ENCODE results near the gene PLA1A.

The PLA1A gene

GRCh38 chr3:119642746-119643473 is 45.2 kb downstream of the PLA1A start:
- TF ChIP-seq CTCF (IDR thresholded peaks at IDR 0.05; ENCODE audit: insufficient read depth, low read length, missing control alignments) = no peak
- no peak for DNase-seq (ENCODE audit: low read depth, low spot score)
- no peak overlapping the region for H3K4me3 ChIP-seq (ENCODE audit: low read depth, low read length)
- CTCF ChIA-PET = interaction anchor here (1.4 to 1.9 kb wide), 3 partner anchors 12 to 20 kb away, joined by 3 to 5 read pairs (median 4); no protein-coding TSS in a partner anchor
- POLR2A ChIA-PET = no interaction called here

- no peak overlapping the region for H3K4me3 ChIP-seq (ENCODE audit: low read depth, low read length)
- CTCF ChIA-PET = interaction anchor here (0.5 to 1.9 kb wide), 4 partner anchors 11 to 22 kb away, joined by 3 to 5 read pairs (median 4); no protein-coding TSS in a partner anchor
- POLR2A ChIA-PET = no interaction called here
- TF ChIP-seq CTCF (IDR thresholded peaks at IDR 0.05; ENCODE audit: insufficient read depth, low read length, missing control alignments) = no peak
- no peak for DNase-seq (ENCODE audit: low read depth, low spot score)
These were observed 45.8 kb downstream of the PLA1A start for GRCh38 chr3:119643528-119643927.

- no peak overlapping the region for H3K4me3 ChIP-seq (ENCODE audit: low read depth, low read length)
- POLR2A ChIA-PET = no interaction called here
- CTCF ChIA-PET = interaction anchor here (1.4 to 1.9 kb wide), 3 partner anchors 10 to 18 kb away, joined by 3 to 5 read pairs (median 4); no protein-coding TSS in a partner anchor
- no peak for TF ChIP-seq CTCF (IDR thresholded peaks at IDR 0.05; ENCODE audit: insufficient read depth, low read length, missing control alignments)
- no peak for DNase-seq (ENCODE audit: low read depth, low spot score)
These were observed 46.8 kb downstream of the PLA1A start for GRCh38 chr3:119644481-119644880.

- POLR2A ChIA-PET = no interaction called here
These were observed 48.1 kb downstream of the PLA1A start for GRCh38 chr3:119645813-119646212.

DNA sequence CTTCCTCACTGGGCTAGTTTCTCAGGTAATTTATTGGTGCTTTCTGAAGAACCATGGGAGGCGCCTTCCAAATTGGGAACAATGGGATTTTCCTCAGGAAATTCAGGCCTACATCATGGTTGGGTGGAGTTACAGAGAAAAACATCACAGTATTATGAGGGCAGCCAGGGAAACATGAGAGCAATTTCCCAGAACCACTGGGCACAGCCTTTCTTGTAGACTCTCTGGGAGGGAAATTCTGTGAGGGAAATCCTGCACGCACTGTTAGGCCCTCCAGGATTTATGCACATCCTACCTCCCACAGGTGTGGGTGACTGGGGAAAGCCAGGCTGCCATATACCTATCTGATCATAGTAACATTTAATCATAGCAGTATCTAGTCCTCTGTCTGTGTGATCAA is 49.5 kb downstream of the PLA1A start:
- DNase-seq (ENCODE audit: low read depth, low spot score) = no peak
- POLR2A ChIA-PET = no interaction called here
- no peak for TF ChIP-seq CTCF (IDR thresholded peaks at IDR 0.05; ENCODE audit: insufficient read depth, low read length, missing control alignments)
- CTCF ChIA-PET = interaction anchor here (1.3 kb wide), 1 partner anchor 15 kb away, joined by 5 read pairs; no protein-coding TSS in a partner anchor
- no peak overlapping the region for H3K4me3 ChIP-seq (ENCODE audit: low read depth, low read length)

More at GRCh38 chr3:119645813-119646212, 48.1 kb downstream of the PLA1A start:
- DNase-seq (ENCODE audit: low read depth, low spot score) = no peak
- no peak for TF ChIP-seq CTCF (IDR thresholded peaks at IDR 0.05; ENCODE audit: insufficient read depth, low read length, missing control alignments)
- CTCF ChIA-PET = no interaction called here
- H3K4me3 ChIP-seq (ENCODE audit: low read depth, low read length) = no peak overlapping the region

GRCh38 chr3:119647843-119648575 is 50.3 kb downstream of the PLA1A start:
- no peak overlapping the region for H3K4me3 ChIP-seq (ENCODE audit: low read depth, low read length)
- no peak for DNase-seq (ENCODE audit: low read depth, low spot score)
- ChIA-PET POLR2A (no interaction called here), CTCF (interaction anchor here (1.3 to 1.5 kb wide), 2 partner anchors 10 to 15 kb away, joined by 3 to 5 read pairs; no protein-coding TSS in a partner anchor)
- no peak for TF ChIP-seq CTCF (IDR thresholded peaks at IDR 0.05; ENCODE audit: insufficient read depth, low read length, missing control alignments)

Measured in AG04449 (cell line).